Stimulated activated naive CD8-positive, alpha-beta T cell treated with anti-CD3 and anti-CD28 coated beads, Interleukin-15, amount 100 ng/mL, for 72 hours (primary cell): ENCODE data around the gene ZNF316.
A peak's percentile ranks its signal among the peaks of the same experiment; 100 is the strongest.

Experiments used
- ATAC-seq: fragments of 150-1000 bp; cut with Tn5 transposase; 2 replicates; pipeline ENCODE4 v1.10.0; 2021; ENCODE audit warnings: mild to moderate bottlenecking, moderate library complexity
- DNase-seq, 2 donors: peaks; one replicate each; pipeline ENCODE4 v3.0.0; 2021 to 2022
- H3K27ac Mint-ChIP-seq, 2 donors: one replicate each; pipeline ENCODE4 v1.8.0; 2022; ENCODE audit warnings: mild to moderate bottlenecking in 2 of 2, mixed read lengths in 2 of 2, moderate library complexity in 2 of 2
- H3K27me3 Mint-ChIP-seq: one replicate; pipeline ENCODE4 v1.8.0; 2022; ENCODE audit warnings: mixed read lengths
- H3K4me1 Mint-ChIP-seq: one replicate; pipeline ENCODE4 v1.8.0; 2022; ENCODE audit warnings: mild to moderate bottlenecking, mixed read lengths
- H3K4me3 Mint-ChIP-seq, 2 donors: one replicate each; pipeline ENCODE4 v1.8.0; 2022; ENCODE audit warnings: mild to moderate bottlenecking in 2 of 2, mixed read lengths in 2 of 2, moderate library complexity in 1 of 2
- H3K9me3 Mint-ChIP-seq, 2 donors: one replicate each; pipeline ENCODE4 v1.8.0; 2022; ENCODE audit warnings: mixed read lengths in 2 of 2

ZNF316 gene

GRCh38 chr7:6636741-6637543 is at the start of gene ZNF316:
Gene ZNF316 (plus strand): TSS chr7:6637318. CDS start chr7:6642410, 5,092 bp downstream.
- peak; percentile 66 for ATAC-seq
- Mint-ChIP-seq H3K27ac (peak within 1 kb of the TSS; percentile 84 to 93), H3K4me1 (peaks cover 43% of the 10 kb centered on the region), H3K9me3 (peaks cover 0 to 9% of the 10 kb centered on the region in 2 donors), H3K27me3 (no peaks in the 10 kb centered on the region), H3K4me3 (peak within 1 kb of the TSS; percentile 93 to 97)
- peak; percentile 55 to 56 for DNase-seq

- Mint-ChIP-seq H3K27me3 (no peaks in the 10 kb centered on the region), H3K4me1 (peaks cover 34% of the 10 kb centered on the region), H3K4me3 (peak overlapping the region in 1 of 2 donors; percentile 80), H3K9me3 (no peaks in the 10 kb centered on the region), H3K27ac (no peak overlapping the region)
- ATAC-seq (no peak), DNase-seq (no peak)
These were observed 48.6 kb upstream of the ZNF316 start for GRCh38 chr7:6588566-6588965.

GRCh38 chr7:6589151-6589828 is 47.8 kb upstream of the ZNF316 start:
- H3K4me1 Mint-ChIP-seq = peaks cover 34% of the 10 kb centered on the region
- H3K9me3 Mint-ChIP-seq = no peaks in the 10 kb centered on the region
- H3K4me3 Mint-ChIP-seq = peak overlapping the region; percentile 60 to 80
- DNase-seq = no peak
- H3K27ac Mint-ChIP-seq = peak overlapping the region in 1 of 2 donors; percentile 97
- H3K27me3 Mint-ChIP-seq = no peaks in the 10 kb centered on the region
- ATAC-seq = no peak

- Mint-ChIP-seq H3K9me3 (no peaks in the 10 kb centered on the region), H3K27ac (peak within 1 kb of the TSS; percentile 82 to 97), H3K4me1 (peaks cover 34% of the 10 kb centered on the region), H3K4me3 (peak within 1 kb of the TSS; percentile 85 to 88), H3K27me3 (no peaks in the 10 kb centered on the region)
- ATAC-seq (peak; percentile 93), DNase-seq (peak; percentile 85 to 89)
These were observed 47.1 kb upstream of the ZNF316 start, which contains the start of gene INTS15 for GRCh38 chr7:6589829-6590644. Gene INTS15 (plus strand): TSS chr7:6590021. CDS start chr7:6590284, 263 bp downstream.

GRCh38 chr7:6590645-6591110 is 46.4 kb upstream of the ZNF316 start:
- ATAC-seq (no peak), DNase-seq (no peak)
- H3K4me3 Mint-ChIP-seq = peak overlapping the region; percentile 85 to 88
- peaks cover 34% of the 10 kb centered on the region for H3K4me1 Mint-ChIP-seq
- H3K9me3 Mint-ChIP-seq = no peaks in the 10 kb centered on the region
- H3K27me3 Mint-ChIP-seq = no peaks in the 10 kb centered on the region
- H3K27ac Mint-ChIP-seq = peak overlapping the region; percentile 82 to 94

GRCh38 chr7:6600093-6600492 is 37.0 kb upstream of the ZNF316 start:
- Mint-ChIP-seq H3K4me3 (no peak overlapping the region), H3K9me3 (no peaks in the 10 kb centered on the region), H3K4me1 (peaks cover 6% of the 10 kb centered on the region), H3K27me3 (no peaks in the 10 kb centered on the region), H3K27ac (peak overlapping the region in 1 of 2 donors; percentile 63)
- no peak for ATAC-seq
- DNase-seq = no peak

GRCh38 chr7:6604458-6604857 is 32.7 kb upstream of the ZNF316 start:
- Mint-ChIP-seq H3K4me3 (no peak overlapping the region), H3K4me1 (peaks cover 14% of the 10 kb centered on the region), H3K27me3 (no peaks in the 10 kb centered on the region), H3K9me3 (no peaks in the 10 kb centered on the region), H3K27ac (peak overlapping the region in 1 of 2 donors; percentile 43)
- no peak for DNase-seq
- ATAC-seq = no peak

GRCh38 chr7:6606866-6607583 is 30.1 kb upstream of the ZNF316 start:
- Mint-ChIP-seq H3K27ac (peak overlapping the region; percentile 40 to 60), H3K9me3 (no peaks in the 10 kb centered on the region), H3K27me3 (no peaks in the 10 kb centered on the region), H3K4me3 (no peak overlapping the region), H3K4me1 (peaks cover 11% of the 10 kb centered on the region)
- ATAC-seq (peak; percentile 59), DNase-seq (no peak)

- Mint-ChIP-seq H3K27me3 (no peaks in the 10 kb centered on the region), H3K4me3 (no peak overlapping the region), H3K4me1 (peaks cover 7% of the 10 kb centered on the region), H3K9me3 (no peaks in the 10 kb centered on the region), H3K27ac (no peak overlapping the region)
- DNase-seq (no peak), ATAC-seq (peak; percentile 75)
These were observed 29.5 kb upstream of the ZNF316 start for GRCh38 chr7:6607651-6608051.

GRCh38 chr7:6608081-6608480 is 29.0 kb upstream of the ZNF316 start:
- DNase-seq = no peak
- Mint-ChIP-seq H3K4me1 (peaks cover 7% of the 10 kb centered on the region), H3K27ac (no peak overlapping the region), H3K9me3 (no peaks in the 10 kb centered on the region), H3K27me3 (no peaks in the 10 kb centered on the region), H3K4me3 (no peak overlapping the region)
- no peak for ATAC-seq

- ATAC-seq (no peak), DNase-seq (no peak)
- Mint-ChIP-seq H3K4me1 (peaks cover 7% of the 10 kb centered on the region), H3K27ac (no peak overlapping the region), H3K9me3 (no peaks in the 10 kb centered on the region), H3K4me3 (no peak overlapping the region), H3K27me3 (no peaks in the 10 kb centered on the region)
These were observed 28.3 kb upstream of the ZNF316 start for GRCh38 chr7:6608794-6609193.

GRCh38 chr7:6612819-6613218 is 24.3 kb upstream of the ZNF316 start:
- Mint-ChIP-seq H3K27me3 (no peaks in the 10 kb centered on the region), H3K9me3 (no peaks in the 10 kb centered on the region), H3K4me1 (peaks cover 23% of the 10 kb centered on the region), H3K27ac (no peak overlapping the region), H3K4me3 (no peak overlapping the region)
- DNase-seq (no peak), ATAC-seq (no peak)

- Mint-ChIP-seq H3K27ac (peak overlapping the region in 1 of 2 donors; percentile 60), H3K4me1 (peaks cover 31% of the 10 kb centered on the region), H3K4me3 (no peak overlapping the region), H3K27me3 (no peaks in the 10 kb centered on the region), H3K9me3 (no peaks in the 10 kb centered on the region)
- DNase-seq (no peak), ATAC-seq (no peak)
These were observed 23.4 kb upstream of the ZNF316 start for GRCh38 chr7:6613706-6614105.

GRCh38 chr7:6614953-6615722 is 22.0 kb upstream of the ZNF316 start, which contains the start of gene ZNF853:
Gene ZNF853 (plus strand): TSS chr7:6615610. CDS start chr7:6616175, 565 bp downstream.
- Mint-ChIP-seq H3K4me1 (peaks cover 45% of the 10 kb centered on the region), H3K9me3 (no peaks in the 10 kb centered on the region), H3K27ac (peak within 1 kb of the TSS; percentile 81 to 92), H3K4me3 (peak within 1 kb of the TSS; percentile 79), H3K27me3 (no peaks in the 10 kb centered on the region)
- ATAC-seq (peak; percentile 73), DNase-seq (peak in 1 of 2 donors; percentile 39)
